ENCODE data around the gene MCOLN2. TPM values are rescaled to one million over a fixed set of nuclear protein-coding genes. Genes with fewer than 3 reads are reported as not detected.

The MCOLN2 gene
- 0.71 TPM for total RNA-seq

GRCh38 chr1:84996846-84997666 lies at the start of gene MCOLN2:
Gene MCOLN2, minus strand, starts transcription at chr1:84997113. Its CDS starts 241 bp downstream, at chr1:84996872.

GRCh38 chr1:84892705-84893618 lies 104.0 kb downstream of the MCOLN2 start, which contains the start of gene LPAR3:
Gene LPAR3, minus strand, starts transcription at chr1:84893206. Its CDS starts 27,086 bp downstream, at chr1:84866120.

Other genes starting within 250 kb of the MCOLN2 start
- 5.1 TPM for gene LPAR3, start 103.9 kb downstream of the MCOLN2 start, total RNA-seq
- gene MCOLN3, start 51.4 kb upstream of the MCOLN2 start, total RNA-seq, result 3.0 TPM
- 25.1 TPM for gene SYDE2, start 203.9 kb upstream of the MCOLN2 start, total RNA-seq